Tibial nerve (tissue), 4 donors: ENCODE measurements around the gene SSC5D. TPM values are rescaled to one million over a fixed set of nuclear protein-coding genes. Genes with fewer than 3 reads are reported as not detected.
A peak's percentile ranks its signal among the peaks of the same experiment; 100 is the strongest.

Source experiments
- DNase-seq, 2 donors: peaks; one replicate each; pipeline ENCODE4 v3.0.0-alpha.2; 2019; ENCODE audit warnings: low spot score in 2 of 2
- H3K27ac ChIP-seq, 4 donors: fragments of 200-600 bp; sonication (generic) in 3 of 4; one replicate each; pipeline ENCODE4 v1.5.1; 2017 to 2019; ENCODE audit warnings: mild to moderate bottlenecking in 1 of 4
- H3K27me3 ChIP-seq, 2 donors: fragments of 200-600 bp; sonication (generic) in 1 of 2; one replicate each; pipeline versions ENCODE4 v1.5.1 to v1.6.0; 2017 to 2019
- H3K36me3 ChIP-seq, 3 donors: fragments of 200-600 bp; sonication (generic); one replicate each; pipeline ENCODE4 v1.5.1; 2018 to 2019
- H3K4me1 ChIP-seq, 4 donors: fragments of 200-600 bp; sonication (generic) in 3 of 4; one replicate each; pipeline ENCODE4 v1.5.1; 2017 to 2019
- H3K4me3 ChIP-seq, 4 donors: fragments of 200-600 bp; sonication (generic) in 3 of 4; one replicate each; pipeline ENCODE4 v1.5.1; 2017 to 2019; ENCODE audit warnings: mild to moderate bottlenecking in 1 of 4, moderate library complexity in 1 of 4
- H3K9me3 ChIP-seq, 4 donors: fragments of 200-600 bp; sonication (generic) in 3 of 4; one replicate each; pipeline ENCODE4 v1.5.1; 2017 to 2019
- CTCF ChIP-seq, 5 experiments: fragments of 200-600 bp in 3 of 5; fragments of 450-650 bp in 2 of 5; sonication (generic) in 3 of 5; IDR thresholded peaks; one replicate each; pipeline ENCODE4 v1.5.1; 2016 to 2019; ENCODE audit warnings: antibody characterized with exemption in 5 of 5, mild to moderate bottlenecking in 3 of 5, moderate library complexity in 2 of 5
- EP300 ChIP-seq, 2 donors: sonication (generic); formaldehyde crosslinking; IDR thresholded peaks; one replicate each; pipeline ENCODE4 v1.6.1; 2017; ENCODE audit warnings: antibody characterized with exemption in 2 of 2, mild to moderate bottlenecking in 1 of 2
- POLR2A ChIP-seq, 2 donors: fragments of 450-650 bp; IDR thresholded peaks; one replicate each; pipeline ENCODE4 v1.6.1; 2017; ENCODE audit warnings: antibody characterized with exemption in 2 of 2, mild to moderate bottlenecking in 2 of 2, moderate library complexity in 2 of 2
- WGBS, 2 donors: methylation state at CpG; one replicate each; pipeline ENCODE4 v1.1.5; 2018; 5-methylcytosine and 5-hydroxymethylcytosine counted together
- total RNA-seq, 4 donors: library from RNA; depleted of rRNA; stranded (reverse); fragments of >200 nt; gene quantifications; one replicate each; pipeline ENCODE4 v1.1.0, GENCODE V29; 2016

Gene SSC5D
- total RNA-seq, 4 donors from 2014 or later: 3.9 to 14.5 (median 7.2) TPM

- 2 to 5% methylated on average over 21 to 44 of the region's 57 CpGs for WGBS, 2 donors
Observed at GRCh38 chr19:55451965-55452748, 36.1 kb upstream of the SSC5D start.

GRCh38 chr19:55452749-55453346, 35.4 kb upstream of the SSC5D start:
- TF ChIP-seq EP300 (IDR thresholded peaks at IDR 0.05) (no peak), CTCF (IDR thresholded peaks at IDR 0.05) (peak in 1 of 5 experiments; percentile 29), POLR2A (IDR thresholded peaks at IDR 0.05) (no peak)
- Histone ChIP-seq H3K4me1 (peaks cover 0 to 25% (median 14%) of the 10 kb centered on the region in 4 donors), H3K9me3 (no peaks in the 10 kb centered on the region), H3K36me3 (peaks cover 0 to 31% (median 0%) of the 10 kb centered on the region in 3 donors), H3K27ac (peak overlapping the region in 1 of 4 donors; percentile 67), H3K4me3 (peak overlapping the region in 3 of 4 donors; percentile 10 to 53 (median 38)), H3K27me3 (peaks cover 0 to 35% of the 10 kb centered on the region in 2 donors)
- WGBS, 2 donors: 8 to 9% methylated on average over 14 to 16 of the region's 34 CpGs
- peak; percentile 43 to 56 for DNase-seq

More at GRCh38 chr19:55451965-55452748, 36.1 kb upstream of the SSC5D start:
- Histone ChIP-seq H3K36me3 (peaks cover 0 to 31% (median 0%) of the 10 kb centered on the region in 3 donors), H3K4me3 (peak overlapping the region; percentile 10 to 53 (median 32)), H3K4me1 (peaks cover 0 to 25% (median 14%) of the 10 kb centered on the region in 4 donors), H3K27me3 (peaks cover 0 to 35% of the 10 kb centered on the region in 2 donors), H3K9me3 (no peaks in the 10 kb centered on the region), H3K27ac (peak overlapping the region in 2 of 4 donors; percentile 67 to 72)
- DNase-seq: no peak
- no peak for TF ChIP-seq POLR2A (IDR thresholded peaks at IDR 0.05)
- TF ChIP-seq CTCF (IDR thresholded peaks at IDR 0.05): no peak
- no peak for TF ChIP-seq EP300 (IDR thresholded peaks at IDR 0.05)

- H3K4me3 ChIP-seq: no peak overlapping the region
- DNase-seq: no peak
- H3K27me3 ChIP-seq: peaks cover 0 to 35% of the 10 kb centered on the region in 2 donors
- peaks cover 0 to 25% (median 14%) of the 10 kb centered on the region in 4 donors for H3K4me1 ChIP-seq
- H3K36me3 ChIP-seq: peaks cover 0 to 31% (median 0%) of the 10 kb centered on the region in 3 donors
- TF ChIP-seq POLR2A (IDR thresholded peaks at IDR 0.05) (no peak), EP300 (IDR thresholded peaks at IDR 0.05) (no peak), CTCF (IDR thresholded peaks at IDR 0.05) (no peak)
- 88 to 93% methylated on average over 12 of the region's 12 CpGs for WGBS, 2 donors
- H3K27ac ChIP-seq: peak overlapping the region in 1 of 4 donors; percentile 67
- H3K9me3 ChIP-seq: no peaks in the 10 kb centered on the region
Observed at GRCh38 chr19:55453511-55454260, 34.5 kb upstream of the SSC5D start.

GRCh38 chr19:55454787-55455243, 33.4 kb upstream of the SSC5D start:
- Histone ChIP-seq H3K4me1 (peaks cover 0 to 31% (median 18%) of the 10 kb centered on the region in 4 donors), H3K4me3 (no peak overlapping the region), H3K27ac (peak overlapping the region in 1 of 4 donors; percentile 24), H3K9me3 (no peaks in the 10 kb centered on the region), H3K27me3 (peaks cover 0 to 26% of the 10 kb centered on the region in 2 donors), H3K36me3 (peaks cover 0 to 31% (median 0%) of the 10 kb centered on the region in 3 donors)
- TF ChIP-seq EP300 (IDR thresholded peaks at IDR 0.05) (no peak), POLR2A (IDR thresholded peaks at IDR 0.05) (no peak), CTCF (IDR thresholded peaks at IDR 0.05) (peak; percentile 44 to 65 (median 47))
- 70 to 72% methylated on average over 13 to 14 of the region's 14 CpGs for WGBS, 2 donors
- no peak for DNase-seq
